HepG2 (cell line): ENCODE results near the gene TMEM170B. TPM values are rescaled to one million over a fixed set of nuclear protein-coding genes. Genes with fewer than 3 reads are reported as not detected.

Experiments used
- ATAC-seq: fragments of 200-7000 bp; cut with Tn5 transposase; 3 replicates; pipeline ENCODE4 v1.9.1; 2020; ENCODE audit warnings: mild to moderate bottlenecking, moderate library complexity
- BruUV-seq: library from RNA; stranded (reverse); fragments of 400-500 nt; replicated peaks from 2 replicates; lab custom pipeline; 2021; lab: Mats Ljungman, UMichigan
- CTCF ChIA-PET: fragments of 300-600 bp; formaldehyde crosslinking; extraction: SDS; loops from one replicate; lab custom pipeline; 2021; ENCODE audit warnings: low total read pairs, inconsistent platforms, low intra/inter-chr PET ratio; lab: Yijun Ruan, JAX
- POLR2A ChIA-PET: fragments of 350-600 bp; sonication (Branson Sonifier 250); formaldehyde crosslinking; loops from one replicate; lab custom pipeline; 2020; ENCODE audit warnings: antibody characterized with exemption, inconsistent platforms; lab: Yijun Ruan, JAX
- DNase-seq: peaks from one replicate; pipeline ENCODE4 v3.0.0-alpha.2; 2015; ENCODE audit warnings: low spot score
- FAIRE-seq: peaks from 3 replicates; lab custom pipeline; 2011; peaks lifted over from hg19 to GRCh38; lab: Jason Lieb, UNC
- H2AFZ ChIP-seq: one replicate; pipeline ENCODE4 v1.6.1; 2011; ENCODE audit warnings: low read length, inconsistent platforms
- H3K27ac ChIP-seq: fragments of 300-600 bp; 3 replicates; pipeline ENCODE4 v1.8.0; 2011; ENCODE audit warnings: mixed run types, mild to moderate bottlenecking, mixed read lengths, low read length, inconsistent platforms; ENCODE audit not compliant: insufficient read depth; ENCODE audit errors: extremely low read length
- H3K27me3 ChIP-seq, 2 experiments: fragments of 200-600 bp in 1 of 2; 2 replicates in 1 of 2; 3 replicates in 1 of 2; pipeline versions ENCODE4 v1.6.0 to v1.8.0; 2011; ENCODE audit warnings: low read length in 2 of 2, mild to moderate bottlenecking in 2 of 2, moderate library complexity in 2 of 2, inconsistent platforms in 1 of 2; ENCODE audit not compliant: insufficient read depth in 2 of 2, control insufficient read depth in 1 of 2
- H3K36me3 ChIP-seq, 2 experiments: fragments of 200-600 bp in 1 of 2; replicated peaks in 1 of 2; 2 replicates in 1 of 2; 3 replicates in 1 of 2; pipeline versions ENCODE4 v1.5.1 to v1.8.0; 2011; ENCODE audit warnings: low read length in 2 of 2, inconsistent platforms in 1 of 2; ENCODE audit not compliant: insufficient read depth in 2 of 2, control insufficient read depth in 1 of 2
- H3K4me1 ChIP-seq: 2 replicates; pipeline ENCODE4 v1.5.1; 2012; ENCODE audit warnings: low read length, inconsistent platforms; ENCODE audit not compliant: insufficient read depth
- H3K4me2 ChIP-seq: 2 replicates; pipeline ENCODE4 v1.6.0; 2011; ENCODE audit warnings: low read depth, low read length, inconsistent platforms
- H3K4me3 ChIP-seq, 3 experiments: fragments of 200-600 bp in 1 of 3; sonication (generic), shearing (Covaris generic) in 1 of 3; replicated peaks in 1 of 3; 2 replicates each; pipeline ENCODE4 v1.5.1; 2011 to 2016; ENCODE audit warnings: low read length in 3 of 3, inconsistent platforms in 2 of 3, low read depth in 2 of 3, mild to moderate bottlenecking in 2 of 3, control low read depth in 1 of 3, mixed read lengths in 1 of 3; ENCODE audit not compliant: insufficient read depth in 1 of 3
- H3K79me2 ChIP-seq: one replicate; pipeline ENCODE4 v1.6.1; 2011; ENCODE audit warnings: low read length, inconsistent platforms; ENCODE audit not compliant: insufficient read depth
- H3K9ac ChIP-seq: 2 replicates; pipeline ENCODE4 v1.6.0; 2011; ENCODE audit warnings: mild to moderate bottlenecking, low read depth, low read length, inconsistent platforms; ENCODE audit not compliant: insufficient read depth
- H3K9me3 ChIP-seq: 2 replicates; pipeline ENCODE4 v1.5.1; 2012; ENCODE audit warnings: mild to moderate bottlenecking, low read length
- H4K20me1 ChIP-seq: 2 replicates; pipeline ENCODE4 v1.6.0; 2011; ENCODE audit warnings: inconsistent platforms, mild to moderate bottlenecking, low read length, moderate library complexity; ENCODE audit not compliant: insufficient read depth
- KAT8 ChIP-seq: IDR thresholded peaks from 2 replicates; pipeline ENCODE4 v1.6.1; 2016; ENCODE audit warnings: missing genetic modification reagents, missing compliant biosample characterization
- KMT2A ChIP-seq: sonication (generic); formaldehyde crosslinking; IDR thresholded peaks from 2 replicates; pipeline ENCODE4 v1.4.0; 2020; ENCODE audit warnings: missing genetic modification reagents
- SOX13 ChIP-seq, 3 experiments: fragments of 450-650 bp in 1 of 3; sonication (generic) in 1 of 3; formaldehyde crosslinking in 1 of 3; IDR thresholded peaks in 2 of 3; conservative IDR thresholded peaks in 1 of 3; 2 replicates each; pipeline versions ENCODE4 v1.5.0 to v1.6.1; 2016 to 2020; ENCODE audit warnings: antibody characterized with exemption in 1 of 3, mild to moderate bottlenecking in 1 of 3, missing compliant biosample characterization in 1 of 3, missing genetic modification reagents in 1 of 3, moderate library complexity in 1 of 3
- WIZ ChIP-seq: sonication (generic); formaldehyde crosslinking; IDR thresholded peaks from 2 replicates; pipeline ENCODE4 v1.5.1; 2020; ENCODE audit warnings: mild to moderate bottlenecking, missing genetic modification reagents
- ZBTB42 ChIP-seq: sonication (generic); formaldehyde crosslinking; IDR thresholded peaks from 2 replicates; pipeline ENCODE4 v1.5.0; 2020; ENCODE audit warnings: mild to moderate bottlenecking, missing genetic modification reagents
- ZNF335 ChIP-seq: sonication (generic); formaldehyde crosslinking; IDR thresholded peaks from 2 replicates; pipeline ENCODE4 v1.4.0; 2020; ENCODE audit warnings: missing genetic modification reagents
- ZNF501 ChIP-seq: sonication (generic); formaldehyde crosslinking; IDR thresholded peaks from 2 replicates; pipeline ENCODE4 v1.5.1; 2020; ENCODE audit warnings: mild to moderate bottlenecking, moderate library complexity, missing genetic modification reagents
- ZNF564 ChIP-seq: sonication (generic); formaldehyde crosslinking; IDR thresholded peaks from 2 replicates; pipeline ENCODE4 v1.8.1; 2023; ENCODE audit warnings: mild to moderate bottlenecking, missing genetic modification reagents
- ZNF615 ChIP-seq: sonication (generic); formaldehyde crosslinking; IDR thresholded peaks from 2 replicates; pipeline ENCODE4 v1.5.0; 2020; ENCODE audit warnings: mild to moderate bottlenecking, missing genetic modification reagents, borderline replicate concordance
- WGBS: methylation state at CpG from one replicate; pipeline ENCODE4 v1.1.6; 2017; ENCODE audit warnings: low lambda C conversion rate; 5-methylcytosine and 5-hydroxymethylcytosine counted together
- in situ Hi-C: cut with HindIII; loops from 2 replicates; pipeline ENCODE4 v1.10.0; 2017; ENCODE audit warnings: low pct_unique_long_range_greater_than_20kb; ENCODE audit not compliant: extremely low pct_ligation_motif_present
- intact Hi-C: fragments of 100-400 bp; cut with micrococcal nuclease; formaldehyde crosslinking; loops from one replicate; pipeline ENCODE4 v1.10.0; 2022; ENCODE audit not compliant: unreplicated experiment
- polyA plus RNA-seq, 8 experiments: library from polyadenylated mRNA; depleted of rRNA in 3 of 8; stranded (reverse) in 7 of 8; unstranded in 1 of 8; fragments of >200 nt; fragmentation: Illumina TruSeq in 4 of 8; extraction: Trizol in 4 of 8; gene quantifications; 2 replicates each; pipeline versions ENCODE4 v1.2.1 to v1.2.3, GENCODE V29; 2011 to 2016; ENCODE audit warnings: low read depth in 4 of 8, missing spikeins in 1 of 8, mixed read lengths in 1 of 8; ENCODE audit not compliant: insufficient read depth in 1 of 8
- total RNA-seq, 5 experiments: library from RNA; depleted of rRNA; stranded (reverse); fragments of >200 nt; fragmentation: Illumina TruSeq; extraction: Trizol; gene quantifications; 2 replicates each; pipeline ENCODE4 v1.2.3, GENCODE V29; 2016; ENCODE audit warnings: low read depth in 1 of 5
- TF ChIP-seq, protein P1 (sequence below): IDR thresholded peaks from 2 replicates; pipeline ENCODE4 v1.6.1; 2016; ENCODE audit warnings: mild to moderate bottlenecking
- TF ChIP-seq, protein P2 (sequence below): sonication (generic); formaldehyde crosslinking; IDR thresholded peaks from 2 replicates; pipeline ENCODE4 v1.9.0; 2021; ENCODE audit warnings: missing genetic modification reagents, borderline replicate concordance
- TF ChIP-seq, protein P3 (sequence below): conservative IDR thresholded peaks from 2 replicates; pipeline ENCODE4 v1.6.1; 2018; ENCODE audit warnings: missing genetic modification reagents
- TF ChIP-seq, protein P4 (sequence below): sonication (generic); formaldehyde crosslinking; IDR thresholded peaks from 2 replicates; pipeline ENCODE4 v1.4.0; 2020; ENCODE audit warnings: mild to moderate bottlenecking, missing genetic modification reagents
- TF ChIP-seq, protein P5 (sequence below): IDR thresholded peaks from 2 replicates; pipeline ENCODE4 v1.6.1; 2016; ENCODE audit warnings: low read depth
- TF ChIP-seq, protein P6 (sequence below): sonication (generic); formaldehyde crosslinking; IDR thresholded peaks from 2 replicates; pipeline ENCODE4 v1.4.0; 2020; ENCODE audit warnings: missing genetic modification reagents, borderline replicate concordance

Gene TMEM170B
- total and polyA plus RNA-seq, 2 of the 13 experiments (the other 11 are each of a cell fraction or from before 2014, with no cell fraction given): 3.3 to 9.4 TPM

DNA sequence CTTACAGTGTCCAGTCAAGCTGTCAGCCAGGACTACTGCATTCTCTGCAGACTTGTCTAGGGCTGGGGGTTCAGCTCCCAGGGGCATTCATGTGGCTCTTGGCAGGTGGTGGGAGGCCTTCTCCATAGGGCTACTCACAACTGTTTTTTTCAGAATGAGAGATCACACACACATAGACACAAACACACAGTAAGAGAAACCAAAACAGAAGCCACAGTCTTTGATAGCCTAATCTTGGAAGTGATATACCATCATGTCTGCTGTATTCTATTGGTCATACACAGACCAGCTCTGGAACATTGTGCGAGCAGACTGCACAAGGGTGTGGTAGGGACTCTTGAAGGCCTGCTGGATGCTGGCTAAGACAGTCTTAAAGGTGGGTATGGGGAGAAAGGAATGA, 13.5 kb downstream of the TMEM170B start:
- ChIA-PET POLR2A (no interaction called here), CTCF (no interaction called here)
- Histone ChIP-seq H3K4me2 (no peak overlapping the region), H3K9ac (no peak overlapping the region), H3K4me3 (no peak overlapping the region), H3K79me2 (no peaks in the 10 kb centered on the region), H3K36me3 (no peaks in the 10 kb centered on the region), H2AFZ (no peak overlapping the region), H3K4me1 (no peaks in the 10 kb centered on the region), H4K20me1 (no peaks in the 10 kb centered on the region), H3K9me3 (no peaks in the 10 kb centered on the region), H3K27ac (no peak overlapping the region), H3K27me3 (no peaks in the 10 kb centered on the region)
- BruUV-seq: no TSS peak
- 88% methylated on average over 1 of the region's 1 CpG for WGBS
- ATAC-seq (no peak; the same call in none of the 3 replicates), FAIRE-seq (no peak), DNase-seq (no peak)
- in situ Hi-C loops (no loop called here), intact Hi-C loops (no loop called here)
- no peak for TF ChIP-seq ZNF501
- TF ChIP-seq, protein P1, sequence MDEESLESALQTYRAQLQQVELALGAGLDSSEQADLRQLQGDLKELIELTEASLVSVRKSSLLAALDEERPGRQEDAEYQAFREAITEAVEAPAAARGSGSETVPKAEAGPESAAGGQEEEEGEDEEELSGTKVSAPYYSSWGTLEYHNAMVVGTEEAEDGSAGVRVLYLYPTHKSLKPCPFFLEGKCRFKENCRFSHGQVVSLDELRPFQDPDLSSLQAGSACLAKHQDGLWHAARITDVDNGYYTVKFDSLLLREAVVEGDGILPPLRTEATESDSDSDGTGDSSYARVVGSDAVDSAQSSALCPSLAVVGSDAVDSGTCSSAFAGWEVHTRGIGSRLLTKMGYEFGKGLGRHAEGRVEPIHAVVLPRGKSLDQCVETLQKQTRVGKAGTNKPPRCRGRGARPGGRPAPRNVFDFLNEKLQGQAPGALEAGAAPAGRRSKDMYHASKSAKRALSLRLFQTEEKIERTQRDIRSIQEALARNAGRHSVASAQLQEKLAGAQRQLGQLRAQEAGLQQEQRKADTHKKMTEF (CRISPR knock-in tag): no peak
- TF ChIP-seq, protein P2, sequence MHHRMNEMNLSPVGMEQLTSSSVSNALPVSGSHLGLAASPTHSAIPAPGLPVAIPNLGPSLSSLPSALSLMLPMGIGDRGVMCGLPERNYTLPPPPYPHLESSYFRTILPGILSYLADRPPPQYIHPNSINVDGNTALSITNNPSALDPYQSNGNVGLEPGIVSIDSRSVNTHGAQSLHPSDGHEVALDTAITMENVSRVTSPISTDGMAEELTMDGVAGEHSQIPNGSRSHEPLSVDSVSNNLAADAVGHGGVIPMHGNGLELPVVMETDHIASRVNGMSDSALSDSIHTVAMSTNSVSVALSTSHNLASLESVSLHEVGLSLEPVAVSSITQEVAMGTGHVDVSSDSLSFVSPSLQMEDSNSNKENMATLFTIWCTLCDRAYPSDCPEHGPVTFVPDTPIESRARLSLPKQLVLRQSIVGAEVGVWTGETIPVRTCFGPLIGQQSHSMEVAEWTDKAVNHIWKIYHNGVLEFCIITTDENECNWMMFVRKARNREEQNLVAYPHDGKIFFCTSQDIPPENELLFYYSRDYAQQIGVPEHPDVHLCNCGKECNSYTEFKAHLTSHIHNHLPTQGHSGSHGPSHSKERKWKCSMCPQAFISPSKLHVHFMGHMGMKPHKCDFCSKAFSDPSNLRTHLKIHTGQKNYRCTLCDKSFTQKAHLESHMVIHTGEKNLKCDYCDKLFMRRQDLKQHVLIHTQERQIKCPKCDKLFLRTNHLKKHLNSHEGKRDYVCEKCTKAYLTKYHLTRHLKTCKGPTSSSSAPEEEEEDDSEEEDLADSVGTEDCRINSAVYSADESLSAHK (CRISPR knock-in tag): no peak
- TF ChIP-seq WIZ (CRISPR knock-in tag): no peak
- no peak for TF ChIP-seq KMT2A (CRISPR knock-in tag)
- TF ChIP-seq KAT8 (CRISPR knock-in tag): no peak
- no peak for TF ChIP-seq SOX13 (IDR thresholded peaks at IDR 0.05)
- TF ChIP-seq SOX13 (CRISPR knock-in tag; conservative IDR thresholded peaks at IDR 0.05 in 1 of 2, IDR thresholded peaks at IDR 0.05 in 1 of 2): no peak
- no peak for TF ChIP-seq ZNF564 (CRISPR knock-in tag)
- TF ChIP-seq ZBTB42 (CRISPR knock-in tag): no peak
- TF ChIP-seq, protein P3, sequence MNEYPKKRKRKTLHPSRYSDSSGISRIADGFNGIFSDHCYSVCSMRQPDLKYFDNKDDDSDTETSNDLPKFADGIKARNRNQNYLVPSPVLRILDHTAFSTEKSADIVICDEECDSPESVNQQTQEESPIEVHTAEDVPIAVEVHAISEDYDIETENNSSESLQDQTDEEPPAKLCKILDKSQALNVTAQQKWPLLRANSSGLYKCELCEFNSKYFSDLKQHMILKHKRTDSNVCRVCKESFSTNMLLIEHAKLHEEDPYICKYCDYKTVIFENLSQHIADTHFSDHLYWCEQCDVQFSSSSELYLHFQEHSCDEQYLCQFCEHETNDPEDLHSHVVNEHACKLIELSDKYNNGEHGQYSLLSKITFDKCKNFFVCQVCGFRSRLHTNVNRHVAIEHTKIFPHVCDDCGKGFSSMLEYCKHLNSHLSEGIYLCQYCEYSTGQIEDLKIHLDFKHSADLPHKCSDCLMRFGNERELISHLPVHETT (CRISPR knock-in tag): no peak
- TF ChIP-seq, protein P4, sequence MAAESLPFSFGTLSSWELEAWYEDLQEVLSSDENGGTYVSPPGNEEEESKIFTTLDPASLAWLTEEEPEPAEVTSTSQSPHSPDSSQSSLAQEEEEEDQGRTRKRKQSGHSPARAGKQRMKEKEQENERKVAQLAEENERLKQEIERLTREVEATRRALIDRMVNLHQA: no peak
- TF ChIP-seq, protein P5, sequence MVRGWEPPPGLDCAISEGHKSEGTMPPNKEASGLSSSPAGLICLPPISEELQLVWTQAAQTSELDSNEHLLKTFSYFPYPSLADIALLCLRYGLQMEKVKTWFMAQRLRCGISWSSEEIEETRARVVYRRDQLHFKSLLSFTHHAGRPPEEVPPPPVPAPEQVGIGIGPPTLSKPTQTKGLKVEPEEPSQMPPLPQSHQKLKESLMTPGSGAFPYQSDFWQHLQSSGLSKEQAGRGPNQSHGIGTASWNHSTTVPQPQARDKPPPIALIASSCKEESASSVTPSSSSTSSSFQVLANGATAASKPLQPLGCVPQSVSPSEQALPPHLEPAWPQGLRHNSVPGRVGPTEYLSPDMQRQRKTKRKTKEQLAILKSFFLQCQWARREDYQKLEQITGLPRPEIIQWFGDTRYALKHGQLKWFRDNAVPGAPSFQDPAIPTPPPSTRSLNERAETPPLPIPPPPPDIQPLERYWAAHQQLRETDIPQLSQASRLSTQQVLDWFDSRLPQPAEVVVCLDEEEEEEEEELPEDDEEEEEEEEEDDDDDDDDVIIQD: no peak
- TF ChIP-seq, protein P6, sequence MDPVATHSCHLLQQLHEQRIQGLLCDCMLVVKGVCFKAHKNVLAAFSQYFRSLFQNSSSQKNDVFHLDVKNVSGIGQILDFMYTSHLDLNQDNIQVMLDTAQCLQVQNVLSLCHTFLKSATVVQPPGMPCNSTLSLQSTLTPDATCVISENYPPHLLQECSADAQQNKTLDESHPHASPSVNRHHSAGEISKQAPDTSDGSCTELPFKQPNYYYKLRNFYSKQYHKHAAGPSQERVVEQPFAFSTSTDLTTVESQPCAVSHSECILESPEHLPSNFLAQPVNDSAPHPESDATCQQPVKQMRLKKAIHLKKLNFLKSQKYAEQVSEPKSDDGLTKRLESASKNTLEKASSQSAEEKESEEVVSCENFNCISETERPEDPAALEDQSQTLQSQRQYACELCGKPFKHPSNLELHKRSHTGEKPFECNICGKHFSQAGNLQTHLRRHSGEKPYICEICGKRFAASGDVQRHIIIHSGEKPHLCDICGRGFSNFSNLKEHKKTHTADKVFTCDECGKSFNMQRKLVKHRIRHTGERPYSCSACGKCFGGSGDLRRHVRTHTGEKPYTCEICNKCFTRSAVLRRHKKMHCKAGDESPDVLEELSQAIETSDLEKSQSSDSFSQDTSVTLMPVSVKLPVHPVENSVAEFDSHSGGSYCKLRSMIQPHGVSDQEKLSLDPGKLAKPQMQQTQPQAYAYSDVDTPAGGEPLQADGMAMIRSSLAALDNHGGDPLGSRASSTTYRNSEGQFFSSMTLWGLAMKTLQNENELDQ: no peak
- TF ChIP-seq ZNF335 (CRISPR knock-in tag): no peak
- no peak for TF ChIP-seq ZNF615 (CRISPR knock-in tag)
